Lower leg skin (tissue), 3 donors: Measurements from ENCODE around the gene CTDSPL.

Experiments used
- CTCF ChIP-seq, 3 donors: fragments of 450-650 bp; IDR thresholded peaks; one replicate each; pipeline ENCODE4 v1.5.1; 2016; ENCODE audit warnings: antibody characterized with exemption in 3 of 3, mild to moderate bottlenecking in 3 of 3, moderate library complexity in 2 of 3
- POLR2A ChIP-seq, 2 donors: fragments of 450-650 bp; IDR thresholded peaks; one replicate each; pipeline ENCODE4 v1.6.1; 2016 to 2017; ENCODE audit warnings: antibody characterized with exemption in 2 of 2, mild to moderate bottlenecking in 1 of 2, moderate library complexity in 1 of 2

GRCh38 chr3:38022301-38022700, 160.6 kb downstream of the CTDSPL start:
- TF ChIP-seq POLR2A (IDR thresholded peaks at IDR 0.05), result no peak
- TF ChIP-seq CTCF (IDR thresholded peaks at IDR 0.05), result no peak
